HCT116 (cell line): ENCODE data around the gene GATAD2B. TPM values are rescaled to one million over a fixed set of nuclear protein-coding genes. Genes with fewer than 3 reads are reported as not detected.

Experiments
- ATAC-seq: fragments of 200-7000 bp; cut with Tn5 transposase; 2 replicates; pipeline ENCODE4 v1.9.1; 2020; ENCODE audit warnings: mild to moderate bottlenecking, moderate library complexity
- BruUV-seq: library from RNA; stranded (reverse); fragments of 400-500 nt; replicated peaks from 2 replicates; lab custom pipeline; 2021; lab: Mats Ljungman, UMichigan
- CTCF ChIA-PET: fragments of 300-600 bp; sonication (Branson Sonifier 250); formaldehyde crosslinking; loops from one replicate; lab custom pipeline; 2021; ENCODE audit warnings: antibody characterized with exemption; lab: Charles Lee
- POLR2A ChIA-PET: fragments of 300-600, 350-600 bp; sonication (Branson Sonifier 250); formaldehyde crosslinking; loops from one replicate; lab custom pipeline; 2021; ENCODE audit warnings: antibody characterized with exemption; lab: Charles Lee
- RAD21 ChIA-PET, 2 experiments: fragments of 300-600 bp; sonication (Branson Sonifier 250); formaldehyde crosslinking; loops; one replicate each; lab custom pipeline; 2023; ENCODE audit warnings: low total read pairs in 2 of 2; ENCODE audit not compliant: uncharacterized antibody in 2 of 2, unreplicated experiment in 2 of 2, low non-redundant PET in 1 of 2; lab: Charles Lee
- DNase-seq: peaks from one replicate; pipeline ENCODE4 v3.0.0-alpha.2; 2010; ENCODE audit warnings: low read depth, low spot score
- H2AFZ ChIP-seq: fragments of 200-600 bp; shearing (Covaris generic), sonication (generic); 2 replicates; pipeline ENCODE4 v1.6.1; 2017; ENCODE audit warnings: low read depth, mixed run types, mixed read lengths, antibody characterized with exemption, low read length; ENCODE audit not compliant: poor library complexity, severe bottlenecking
- H3K27ac ChIP-seq: 2 replicates; pipeline ENCODE4 v1.5.1; 2012; ENCODE audit warnings: low read depth, low read length
- H3K27me3 ChIP-seq: fragments of 200-600 bp; sonication (generic); 2 replicates; pipeline ENCODE4 v1.6.1; 2016; ENCODE audit warnings: mixed run types, low read length, mixed read lengths; ENCODE audit not compliant: insufficient read depth
- H3K36me3 ChIP-seq, 2 experiments: fragments of 200-500 bp in 1 of 2; fragments of 200-600 bp in 1 of 2; sonication (Bioruptor generic) in 1 of 2; sonication (generic) in 1 of 2; 2 replicates each; pipeline versions ENCODE4 v1.5.1 to v1.6.1; 2014 to 2016; ENCODE audit warnings: low read length in 2 of 2, inconsistent platforms in 1 of 2, mixed read lengths in 1 of 2, mixed run types in 1 of 2; ENCODE audit not compliant: insufficient read depth in 2 of 2, control insufficient read depth in 1 of 2
- H3K4me1 ChIP-seq, 2 experiments: fragments of 200-600 bp in 1 of 2; sonication (generic) in 1 of 2; 2 replicates each; pipeline versions ENCODE4 v1.5.1 to v1.6.1; 2012 to 2017; ENCODE audit warnings: low read length in 2 of 2, inconsistent platforms in 1 of 2, mild to moderate bottlenecking in 1 of 2, mixed read lengths in 1 of 2, mixed run types in 1 of 2, moderate library complexity in 1 of 2; ENCODE audit not compliant: insufficient read depth in 2 of 2, control insufficient read depth in 1 of 2
- H3K4me2 ChIP-seq: fragments of 200-600 bp; sonication (generic); 2 replicates; pipeline ENCODE4 v1.6.1; 2017; ENCODE audit warnings: mixed run types, low read length, mixed read lengths
- H3K4me3 ChIP-seq, 2 experiments: fragments of 200-600 bp in 1 of 2; sonication (generic) in 1 of 2; replicated peaks in 1 of 2; 2 replicates each; pipeline ENCODE4 v1.5.1; 2011 to 2016; ENCODE audit warnings: low read length in 2 of 2, control low read depth in 1 of 2, low read depth in 1 of 2, mild to moderate bottlenecking in 1 of 2, mixed read lengths in 1 of 2, mixed run types in 1 of 2
- H3K79me2 ChIP-seq: fragments of 200-600 bp; sonication (generic); 2 replicates; pipeline ENCODE4 v1.6.1; 2017; ENCODE audit warnings: mild to moderate bottlenecking, mixed run types, low read length, moderate library complexity, mixed read lengths; ENCODE audit not compliant: insufficient read depth
- H3K9ac ChIP-seq: fragments of 200-600 bp; sonication (generic); 2 replicates; pipeline ENCODE4 v1.6.1; 2016; ENCODE audit warnings: low read length, mixed read lengths
- H3K9me2 ChIP-seq: fragments of 200-600 bp; sonication (generic), shearing (Covaris generic); 2 replicates; pipeline ENCODE4 v1.6.1; 2017; ENCODE audit warnings: mixed run types, mild to moderate bottlenecking, moderate library complexity; ENCODE audit not compliant: insufficient read depth
- H3K9me3 ChIP-seq, 2 experiments: fragments of 200-500 bp in 1 of 2; fragments of 200-600 bp in 1 of 2; sonication (Bioruptor generic) in 1 of 2; sonication (generic) in 1 of 2; 2 replicates each; pipeline ENCODE4 v1.6.1; 2014 to 2017; ENCODE audit warnings: low read length in 2 of 2, mixed read lengths in 2 of 2, inconsistent platforms in 1 of 2, low read depth in 1 of 2, mild to moderate bottlenecking in 1 of 2, mixed run types in 1 of 2, moderate library complexity in 1 of 2; ENCODE audit not compliant: control insufficient read depth in 1 of 2, insufficient read depth in 1 of 2
- H4K20me1 ChIP-seq: fragments of 200-600 bp; sonication (generic), shearing (Covaris generic); 2 replicates; pipeline ENCODE4 v1.6.1; 2017; ENCODE audit warnings: mixed run types, mild to moderate bottlenecking, moderate library complexity; ENCODE audit not compliant: insufficient read depth
- ATF3 ChIP-seq: IDR thresholded peaks from 2 replicates; pipeline ENCODE4 v1.6.1; 2012
- CBX3 ChIP-seq: IDR thresholded peaks from 2 replicates; pipeline ENCODE4 v1.6.1; 2012; ENCODE audit warnings: low read depth
- CTCF ChIP-seq, 3 experiments: fragments of 200-600 bp in 1 of 3; sonication (generic) in 1 of 3; IDR thresholded peaks in 2 of 3; conservative IDR thresholded peaks in 1 of 3; 2 replicates each; pipeline ENCODE4 v1.5.1; 2012 to 2017; ENCODE audit warnings: low read depth in 2 of 3, low read length in 2 of 3, antibody characterized with exemption in 1 of 3, borderline replicate concordance in 1 of 3, control low read depth in 1 of 3, mild to moderate bottlenecking in 1 of 3, mixed read lengths in 1 of 3, mixed run types in 1 of 3, moderate library complexity in 1 of 3; ENCODE audit not compliant: insufficient read depth in 1 of 3
- EGR1 ChIP-seq: IDR thresholded peaks from 2 replicates; pipeline ENCODE4 v1.6.1; 2012; ENCODE audit warnings: low read depth
- EZH2 ChIP-seq: fragments of 200-600 bp; sonication (generic); IDR thresholded peaks from 2 replicates; pipeline ENCODE4 v1.6.1; 2017; ENCODE audit warnings: antibody characterized with exemption, mixed run types
- JUND ChIP-seq: IDR thresholded peaks from 2 replicates; pipeline ENCODE4 v1.6.1; 2012
- POLR2A ChIP-seq: IDR thresholded peaks from 2 replicates; pipeline ENCODE4 v1.7.0; 2011; ENCODE audit warnings: borderline replicate concordance; ENCODE audit not compliant: insufficient read depth, insufficient read length; ENCODE audit errors: extremely low read depth
- RAD21 ChIP-seq: IDR thresholded peaks from 2 replicates; pipeline ENCODE4 v1.6.1; 2012; ENCODE audit warnings: low read depth, mild to moderate bottlenecking
- REST ChIP-seq: IDR thresholded peaks from 2 replicates; pipeline ENCODE4 v1.6.1; 2012; ENCODE audit warnings: low read depth
- SP1 ChIP-seq: IDR thresholded peaks from 2 replicates; pipeline ENCODE4 v1.6.1; 2012; ENCODE audit warnings: low read depth
- SRF ChIP-seq: IDR thresholded peaks from 2 replicates; pipeline ENCODE4 v1.6.1; 2012; ENCODE audit warnings: low read depth
- TCF7L2 ChIP-seq: IDR thresholded peaks from 2 replicates; pipeline ENCODE4 v1.7.0; 2011; ENCODE audit warnings: borderline replicate concordance, inconsistent platforms; ENCODE audit not compliant: insufficient read depth, insufficient read length; ENCODE audit errors: extremely low read depth
- YY1 ChIP-seq: IDR thresholded peaks from 2 replicates; pipeline ENCODE4 v1.6.1; 2011; ENCODE audit warnings: low read length, low read depth, moderate library complexity, mild to moderate bottlenecking; ENCODE audit not compliant: insufficient replicate concordance; ENCODE audit errors: extremely low read depth
- ZFX ChIP-seq: fragments of 450-650 bp; IDR thresholded peaks from 2 replicates; pipeline ENCODE4 v1.6.1; 2017
- intact Hi-C: fragments of 100-400 bp; cut with micrococcal nuclease; formaldehyde crosslinking; loops from 2 replicates; pipeline ENCODE4 v1.10.0; 2022
- total RNA-seq: library from RNA; stranded (reverse); gene quantifications from one replicate; pipeline ENCODE4 v1.2.1, GENCODE V29; 2021; ENCODE audit not compliant: unreplicated experiment

The GATAD2B gene
- total RNA-seq, 1 experiment from 2014 or later, result 50.2 TPM

- H3K9me3 ChIP-seq, result no peaks in the 10 kb centered on the region
- H3K36me3 ChIP-seq, result no peaks in the 10 kb centered on the region
- ATAC-seq, result no peak
- no peak overlapping the region for H3K4me3 ChIP-seq
- no peaks in the 10 kb centered on the region for H3K27me3 ChIP-seq
- no peak for TF ChIP-seq SP1
- no peak for TF ChIP-seq JUND
- no peak for TF ChIP-seq RAD21
- no peak for TF ChIP-seq TCF7L2
- H3K9me2 ChIP-seq, result no peaks in the 10 kb centered on the region
- no peak overlapping the region for H2AFZ ChIP-seq
- DNase-seq, result no peak
- no peak overlapping the region for H3K27ac ChIP-seq
- ChIA-PET POLR2A (no interaction called here), RAD21 (no interaction called here), CTCF (no interaction called here)
- no peak overlapping the region for H3K4me2 ChIP-seq
- H3K79me2 ChIP-seq, result no peaks in the 10 kb centered on the region
- intact Hi-C loops, result no loop called here
- H4K20me1 ChIP-seq, result no peaks in the 10 kb centered on the region
- H3K4me1 ChIP-seq, result peaks cover 0 to 8% of the 10 kb centered on the region in 2 experiments; a peak in 1 of 4 replicates
- no TSS peak for BruUV-seq
- no peak overlapping the region for H3K9ac ChIP-seq
These were observed 128.7 kb downstream of the GATAD2B start for GRCh38 chr1:153793973-153794615.

GRCh38 chr1:153793261-153793972, 129.4 kb downstream of the GATAD2B start:
- TF ChIP-seq EGR1, result no peak
- no peak for TF ChIP-seq YY1
- no peak for TF ChIP-seq REST
- no peak for TF ChIP-seq CTCF (IDR thresholded peaks at IDR 0.05 in 2 of 3, conservative IDR thresholded peaks at IDR 0.05 in 1 of 3; ENCODE audit: borderline replicate concordance in 1 of 3, insufficient read depth in 1 of 3, low read depth in 2 of 3, low read length in 2 of 3)
- TF ChIP-seq SRF, result no peak
- TF ChIP-seq JUND, result no peak
- no peak for TF ChIP-seq POLR2A
- TF ChIP-seq ZFX, result no peak
- no peak for TF ChIP-seq EZH2
- no peak for TF ChIP-seq CBX3
- TF ChIP-seq ATF3, result no peak
- H3K9ac ChIP-seq, result no peak overlapping the region
- H3K36me3 ChIP-seq, result no peaks in the 10 kb centered on the region
- H3K4me1 ChIP-seq, result peaks cover 0 to 8% of the 10 kb centered on the region in 2 experiments; a peak in 1 of 4 replicates
- ChIA-PET POLR2A (no interaction called here), RAD21 (no interaction called here), CTCF (no interaction called here)
- no peak overlapping the region for H2AFZ ChIP-seq
- H3K9me3 ChIP-seq, result no peaks in the 10 kb centered on the region
- H3K79me2 ChIP-seq, result no peaks in the 10 kb centered on the region
- H3K9me2 ChIP-seq, result no peaks in the 10 kb centered on the region
- H3K4me2 ChIP-seq, result no peak overlapping the region
- no peak overlapping the region for H3K27ac ChIP-seq
- intact Hi-C loops, result no loop called here
- BruUV-seq, result no TSS peak
- H3K4me3 ChIP-seq, result no peak overlapping the region
- no peaks in the 10 kb centered on the region for H3K27me3 ChIP-seq
- DNase-seq, result no peak
- ATAC-seq, result no peak
- no peaks in the 10 kb centered on the region for H4K20me1 ChIP-seq
